Neuronal stem cell (in vitro differentiated cells): ENCODE results near the gene LPP.

Experiments used
- DNase-seq: peaks from one replicate; pipeline ENCODE4 v3.0.0-alpha.2; 2013; ENCODE audit warnings: low spot score
- H2AFZ ChIP-seq: one replicate; pipeline ENCODE4 v1.6.1; 2013; ENCODE audit warnings: mild to moderate bottlenecking, low read length, inconsistent platforms
- H2AK5ac ChIP-seq: 2 replicates; pipeline ENCODE4 v1.6.1; 2013; ENCODE audit warnings: low read depth, mild to moderate bottlenecking, inconsistent platforms, low read length, moderate library complexity, mixed read lengths
- H2BK120ac ChIP-seq: 2 replicates; pipeline ENCODE4 v1.6.1; 2013; ENCODE audit warnings: low read depth, mild to moderate bottlenecking, inconsistent platforms, low read length, moderate library complexity, mixed read lengths
- H2BK12ac ChIP-seq: one replicate; pipeline ENCODE4 v1.6.1; 2013; ENCODE audit warnings: low read length, inconsistent platforms
- H2BK15ac ChIP-seq: 2 replicates; pipeline ENCODE4 v1.6.1; 2013; ENCODE audit warnings: mild to moderate bottlenecking, low read length, inconsistent platforms, mixed read lengths
- H2BK5ac ChIP-seq: one replicate; pipeline ENCODE4 v1.6.1; 2013; ENCODE audit warnings: inconsistent platforms, mild to moderate bottlenecking, low read length, moderate library complexity
- H3K14ac ChIP-seq: one replicate; pipeline ENCODE4 v1.6.1; 2013; ENCODE audit warnings: low read length, inconsistent platforms
- H3K18ac ChIP-seq: 2 replicates; pipeline ENCODE4 v1.6.1; 2013; ENCODE audit warnings: low read length, inconsistent platforms
- H3K23ac ChIP-seq: 2 replicates; pipeline ENCODE4 v1.6.1; 2013; ENCODE audit warnings: low read depth, mild to moderate bottlenecking, mixed read lengths, low read length, inconsistent platforms; ENCODE audit not compliant: poor library complexity
- H3K27ac ChIP-seq: replicated peaks from 3 replicates; pipeline ENCODE4 v1.5.1; 2013; ENCODE audit warnings: low read length, inconsistent platforms
- H3K27me3 ChIP-seq, 3 experiments: 2 replicates each; pipeline ENCODE4 v1.6.1; 2013; ENCODE audit warnings: low read length in 3 of 3, mild to moderate bottlenecking in 2 of 3, inconsistent platforms in 1 of 3, low read depth in 1 of 3, mixed read lengths in 1 of 3, moderate library complexity in 1 of 3; ENCODE audit not compliant: control insufficient read depth in 3 of 3, insufficient read depth in 3 of 3
- H3K36me3 ChIP-seq, 2 donors: replicated peaks in 1 of 2; 2 replicates each; pipeline ENCODE4 v1.6.1; 2013; ENCODE audit warnings: low read length in 2 of 2; ENCODE audit not compliant: control insufficient read depth in 2 of 2, insufficient read depth in 2 of 2
- H3K4ac ChIP-seq: 2 replicates; pipeline ENCODE4 v1.6.1; 2013; ENCODE audit warnings: inconsistent platforms, mild to moderate bottlenecking, low read length, moderate library complexity
- H3K4me1 ChIP-seq, 2 donors: 1 replicate in 1 of 2; 2 replicates in 1 of 2; pipeline ENCODE4 v1.6.1; 2013; ENCODE audit warnings: low read length in 2 of 2, low read depth in 1 of 2; ENCODE audit not compliant: control insufficient read depth in 2 of 2, insufficient read depth in 1 of 2
- H3K4me2 ChIP-seq: one replicate; pipeline ENCODE4 v1.6.1; 2013; ENCODE audit warnings: mild to moderate bottlenecking, low read length, inconsistent platforms; ENCODE audit not compliant: insufficient read depth, poor library complexity, severe bottlenecking
- H3K4me3 ChIP-seq, 2 donors: 2 replicates each; pipeline ENCODE4 v1.5.1; 2013; ENCODE audit warnings: low read length in 2 of 2, mild to moderate bottlenecking in 2 of 2, inconsistent platforms in 1 of 2, moderate library complexity in 1 of 2
- H3K79me1 ChIP-seq: one replicate; pipeline ENCODE4 v1.6.1; 2013; ENCODE audit warnings: low read depth, mild to moderate bottlenecking, inconsistent platforms, low read length, moderate library complexity
- H3K9ac ChIP-seq: one replicate; pipeline ENCODE4 v1.6.1; 2013; ENCODE audit warnings: mild to moderate bottlenecking, low read depth, low read length, inconsistent platforms; ENCODE audit not compliant: poor library complexity
- H3K9me3 ChIP-seq, 2 donors: replicated peaks in 1 of 2; 2 replicates each; pipeline versions ENCODE3 to v1.6.1; 2013; ENCODE audit warnings: low read length in 2 of 2, mild to moderate bottlenecking in 2 of 2, inconsistent platforms in 1 of 2, low read depth in 1 of 2, mixed read lengths in 1 of 2, moderate library complexity in 1 of 2; ENCODE audit not compliant: control insufficient read depth in 2 of 2, insufficient read depth in 1 of 2
- H4K8ac ChIP-seq: one replicate; pipeline ENCODE4 v1.6.1; 2013; ENCODE audit warnings: low read depth, mild to moderate bottlenecking, inconsistent platforms, low read length, moderate library complexity
- H4K91ac ChIP-seq: one replicate; pipeline ENCODE4 v1.6.1; 2013; ENCODE audit warnings: low read length, low read depth, mild to moderate bottlenecking, inconsistent platforms; ENCODE audit not compliant: poor library complexity
- WGBS, 2 donors: extraction: QIAGEN DNeasy Blood & Tissue Kit; methylation state at CpG; one replicate each; pipeline ENCODE4 v1.1.7; 2013; ENCODE audit warnings: missing lambda C conversion rate in 2 of 2, mixed read lengths in 1 of 2; ENCODE audit not compliant: insufficient read length in 2 of 2, insufficient replicate concordance in 1 of 2; ENCODE audit errors: extremely low coverage in 2 of 2; 5-methylcytosine and 5-hydroxymethylcytosine counted together

LPP gene

DNA sequence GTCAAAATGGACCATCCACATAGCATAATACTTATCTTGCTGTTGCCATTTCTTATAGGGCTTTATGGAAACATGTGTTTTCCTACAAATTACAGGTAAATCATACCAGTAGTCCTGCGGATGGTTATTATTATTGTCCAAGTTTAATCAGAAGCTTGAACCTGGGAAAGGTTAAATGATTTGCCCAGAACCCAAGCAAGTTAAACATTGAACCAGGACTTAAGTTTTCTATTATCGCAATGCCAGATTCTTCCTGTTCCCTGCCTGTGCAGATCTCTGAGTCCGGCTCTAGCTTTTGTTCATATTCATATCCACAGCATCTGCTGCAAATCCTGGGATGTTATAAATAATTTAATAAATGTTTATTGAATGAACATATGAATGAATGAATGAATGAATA is 12.5 kb downstream of the LPP start:
- no peak overlapping the region for H2AFZ ChIP-seq
- H3K4me3 ChIP-seq: no peak overlapping the region
- H3K18ac ChIP-seq: no peak overlapping the region
- no peaks in the 10 kb centered on the region for H3K9me3 ChIP-seq
- H2BK5ac ChIP-seq: no peak overlapping the region
- H2BK120ac ChIP-seq: no peak overlapping the region
- no peak overlapping the region for H3K9ac ChIP-seq
- H3K27me3 ChIP-seq: no peaks in the 10 kb centered on the region
- H3K27ac ChIP-seq: no peak overlapping the region
- peaks cover 0 to 10% of the 10 kb centered on the region in 2 donors for H3K4me1 ChIP-seq
- H2BK15ac ChIP-seq: no peak overlapping the region
- peaks cover 7% of the 10 kb centered on the region for H3K79me1 ChIP-seq
- no peak overlapping the region for H4K91ac ChIP-seq
- H3K4ac ChIP-seq: no peak overlapping the region
- H3K4me2 ChIP-seq: no peak overlapping the region
- DNase-seq: no peak
- WGBS, 2 donors: no CpG with 5 or more reads among the region's 3 CpGs
- H3K14ac ChIP-seq: no peak overlapping the region
- H3K36me3 ChIP-seq: peaks cover 3 to 25% of the 10 kb centered on the region in 2 donors
- no peak overlapping the region for H4K8ac ChIP-seq
- no peak overlapping the region for H2AK5ac ChIP-seq
- no peak overlapping the region for H2BK12ac ChIP-seq
- H3K23ac ChIP-seq: no peak overlapping the region

GRCh38 chr3:188168186-188168585 is 14.2 kb downstream of the LPP start:
- Histone ChIP-seq H2BK5ac (no peak overlapping the region), H3K4me3 (no peak overlapping the region), H3K9ac (no peak overlapping the region), H3K4me1 (peaks cover 0 to 6% of the 10 kb centered on the region in 2 donors), H3K27me3 (no peaks in the 10 kb centered on the region), H3K4ac (no peak overlapping the region), H2BK15ac (no peak overlapping the region), H3K27ac (no peak overlapping the region), H3K4me2 (no peak overlapping the region), H3K14ac (no peak overlapping the region), H4K91ac (no peak overlapping the region), H3K9me3 (no peaks in the 10 kb centered on the region), H4K8ac (no peak overlapping the region), H3K79me1 (peaks cover 3% of the 10 kb centered on the region), H2BK120ac (no peak overlapping the region), H3K18ac (no peak overlapping the region), H2AK5ac (no peak overlapping the region), H3K23ac (no peak overlapping the region), H2AFZ (no peak overlapping the region), H3K36me3 (peaks cover under 1 to 11% of the 10 kb centered on the region in 2 donors), H2BK12ac (no peak overlapping the region)
- no peak for DNase-seq
- WGBS, 2 donors: no CpG with 5 or more reads among the region's 3 CpGs

DNA sequence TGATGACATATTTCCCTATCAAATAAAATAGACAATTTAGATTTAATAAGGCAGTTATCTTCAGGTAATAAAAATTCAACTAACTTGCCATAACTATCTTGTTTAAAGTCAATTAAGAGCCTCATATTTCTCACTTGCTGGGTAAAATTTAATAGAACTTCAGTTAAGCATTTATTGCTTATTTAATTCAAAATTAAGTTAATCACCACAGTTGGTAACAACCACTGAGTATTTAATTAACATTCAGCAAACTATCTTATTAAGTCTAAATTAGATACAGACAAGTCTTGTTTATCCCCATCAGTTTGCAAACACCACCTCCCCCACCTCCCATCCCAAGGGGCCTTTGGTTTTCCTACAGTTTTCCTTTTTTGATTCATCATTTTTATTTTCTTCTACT is 14.7 kb downstream of the LPP start:
- H2BK5ac ChIP-seq: no peak overlapping the region
- DNase-seq: no peak
- no peaks in the 10 kb centered on the region for H3K27me3 ChIP-seq
- no peak overlapping the region for H3K9ac ChIP-seq
- H2BK120ac ChIP-seq: no peak overlapping the region
- no peak overlapping the region for H3K4me2 ChIP-seq
- H2AK5ac ChIP-seq: no peak overlapping the region
- no peak overlapping the region for H3K18ac ChIP-seq
- H4K8ac ChIP-seq: no peak overlapping the region
- no peak overlapping the region for H3K14ac ChIP-seq
- H2AFZ ChIP-seq: no peak overlapping the region
- no peak overlapping the region for H3K27ac ChIP-seq
- H2BK15ac ChIP-seq: no peak overlapping the region
- H3K4ac ChIP-seq: no peak overlapping the region
- H3K23ac ChIP-seq: no peak overlapping the region
- peaks cover 0 to 11% of the 10 kb centered on the region in 2 donors for H3K36me3 ChIP-seq
- no peak overlapping the region for H3K4me3 ChIP-seq
- no peaks in the 10 kb centered on the region for H3K79me1 ChIP-seq
- peaks cover 0 to 3% of the 10 kb centered on the region in 2 donors for H3K4me1 ChIP-seq
- H3K9me3 ChIP-seq: no peaks in the 10 kb centered on the region
- no peak overlapping the region for H4K91ac ChIP-seq
- H2BK12ac ChIP-seq: no peak overlapping the region

DNA sequence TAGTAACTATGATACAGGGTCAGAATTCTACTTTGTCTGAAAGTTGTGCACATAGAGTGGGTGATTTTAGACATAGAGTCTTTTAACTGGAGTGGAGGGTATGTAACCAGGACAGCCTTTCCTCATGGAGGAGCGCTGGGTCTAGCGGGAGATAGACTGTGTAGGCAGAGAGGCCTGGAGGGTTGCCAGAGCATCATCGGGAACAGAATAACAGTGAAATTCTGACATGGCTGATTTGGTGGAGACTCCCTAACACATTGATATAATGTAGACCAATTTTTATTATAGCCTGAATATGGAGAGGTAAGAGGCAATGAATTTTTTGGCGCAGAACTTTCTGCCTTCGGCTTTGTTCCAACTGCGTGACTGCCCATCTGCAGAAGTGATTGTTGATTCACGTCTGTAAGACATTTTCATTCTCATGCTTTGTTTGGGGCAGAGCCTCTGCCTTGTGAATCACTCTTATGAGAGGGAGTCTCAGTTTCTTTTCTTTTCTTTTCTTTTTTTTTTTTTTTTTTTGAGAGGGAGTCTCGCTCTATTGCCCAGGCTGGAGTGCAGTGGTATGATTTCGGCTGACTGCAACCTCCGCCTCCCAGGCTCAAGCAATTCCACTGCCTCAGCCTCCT is 16.0 kb downstream of the LPP start:
- Histone ChIP-seq H2AFZ (no peak overlapping the region), H3K9ac (no peak overlapping the region), H3K4me3 (no peak overlapping the region), H4K8ac (no peak overlapping the region), H2BK12ac (no peak overlapping the region), H3K36me3 (peaks cover 0 to 22% of the 10 kb centered on the region in 2 donors), H3K27ac (no peak overlapping the region), H3K14ac (no peak overlapping the region), H3K4ac (no peak overlapping the region), H2BK15ac (no peak overlapping the region), H3K27me3 (no peaks in the 10 kb centered on the region), H3K23ac (no peak overlapping the region), H3K4me1 (peaks cover 0 to 5% of the 10 kb centered on the region in 2 donors), H3K18ac (no peak overlapping the region), H3K4me2 (no peak overlapping the region), H2AK5ac (no peak overlapping the region), H2BK5ac (no peak overlapping the region), H3K9me3 (no peaks in the 10 kb centered on the region), H2BK120ac (no peak overlapping the region), H4K91ac (no peak overlapping the region), H3K79me1 (peaks cover 2% of the 10 kb centered on the region)
- no CpG with 5 or more reads among the region's 10 CpGs for WGBS, 2 donors
- DNase-seq: no peak
